Liver (tissue), 3 donors: ENCODE data around the gene SYT8.

Experiments used
- FOXA1 ChIP-seq: IDR thresholded peaks from 2 replicates; pipeline ENCODE4 v1.6.1; 2016; ENCODE audit warnings: antibody characterized with exemption
- GABPA ChIP-seq, 2 donors: IDR thresholded peaks in 1 of 2; conservative IDR thresholded peaks in 1 of 2; 2 replicates each; pipeline ENCODE4 v1.6.1; 2016; ENCODE audit warnings: antibody characterized with exemption in 2 of 2, mild to moderate bottlenecking in 1 of 2, moderate library complexity in 1 of 2
- RAD21 ChIP-seq, 2 donors: IDR thresholded peaks; 2 replicates each; pipeline ENCODE4 v1.6.1; 2016; ENCODE audit warnings: antibody characterized with exemption in 2 of 2, mild to moderate bottlenecking in 2 of 2
- SP1 ChIP-seq: IDR thresholded peaks from 2 replicates; pipeline ENCODE4 v1.6.1; 2018; ENCODE audit warnings: antibody characterized with exemption, mild to moderate bottlenecking
- TF ChIP-seq, protein P1 (sequence below): fragments of 150-350 bp; IDR thresholded peaks from 2 replicates; pipeline ENCODE4 v1.5.1; 2017; ENCODE audit warnings: improper control_type of control experiment, low read depth, low read length; ENCODE audit not compliant: missing input control
- TF ChIP-seq, protein P2 (sequence below): IDR thresholded peaks from 2 replicates; pipeline ENCODE4 v1.6.1; 2016; ENCODE audit warnings: antibody characterized with exemption, mild to moderate bottlenecking
- TF ChIP-seq, protein P3 (sequence below): IDR thresholded peaks from 2 replicates; pipeline ENCODE4 v1.6.1; 2016; ENCODE audit warnings: antibody characterized with exemption
- donor health status: healthy.
- donor health status: healthy.

DNA sequence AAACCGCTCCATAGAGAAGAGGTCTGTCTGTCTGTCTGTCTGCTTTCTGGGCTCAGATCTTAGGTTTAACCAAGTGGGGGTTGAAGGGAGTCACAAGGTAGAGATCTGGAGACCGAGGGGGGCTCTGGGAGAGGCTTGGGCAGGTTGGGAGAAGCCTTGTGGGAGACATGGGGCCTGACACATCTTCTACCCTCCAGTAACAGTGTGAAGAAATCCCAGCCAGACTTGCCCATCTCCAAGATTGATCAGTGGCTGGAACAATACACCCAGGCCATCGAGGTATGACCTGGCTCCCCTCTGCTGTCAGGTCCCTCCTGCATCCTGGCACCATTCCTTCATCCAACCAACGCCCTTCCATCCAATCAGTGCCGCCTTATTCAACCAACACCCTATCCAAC lies 49.5 kb downstream of the SYT8 start:
- TF ChIP-seq, protein P1, sequence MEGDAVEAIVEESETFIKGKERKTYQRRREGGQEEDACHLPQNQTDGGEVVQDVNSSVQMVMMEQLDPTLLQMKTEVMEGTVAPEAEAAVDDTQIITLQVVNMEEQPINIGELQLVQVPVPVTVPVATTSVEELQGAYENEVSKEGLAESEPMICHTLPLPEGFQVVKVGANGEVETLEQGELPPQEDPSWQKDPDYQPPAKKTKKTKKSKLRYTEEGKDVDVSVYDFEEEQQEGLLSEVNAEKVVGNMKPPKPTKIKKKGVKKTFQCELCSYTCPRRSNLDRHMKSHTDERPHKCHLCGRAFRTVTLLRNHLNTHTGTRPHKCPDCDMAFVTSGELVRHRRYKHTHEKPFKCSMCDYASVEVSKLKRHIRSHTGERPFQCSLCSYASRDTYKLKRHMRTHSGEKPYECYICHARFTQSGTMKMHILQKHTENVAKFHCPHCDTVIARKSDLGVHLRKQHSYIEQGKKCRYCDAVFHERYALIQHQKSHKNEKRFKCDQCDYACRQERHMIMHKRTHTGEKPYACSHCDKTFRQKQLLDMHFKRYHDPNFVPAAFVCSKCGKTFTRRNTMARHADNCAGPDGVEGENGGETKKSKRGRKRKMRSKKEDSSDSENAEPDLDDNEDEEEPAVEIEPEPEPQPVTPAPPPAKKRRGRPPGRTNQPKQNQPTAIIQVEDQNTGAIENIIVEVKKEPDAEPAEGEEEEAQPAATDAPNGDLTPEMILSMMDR, result no peak
- TF ChIP-seq FOXA1 (no peak), GABPA (IDR thresholded peaks at IDR 0.05 in 1 of 2, conservative IDR thresholded peaks at IDR 0.05 in 1 of 2) (no peak), RAD21 (IDR thresholded peaks at IDR 0.05) (no peak), SP1 (no peak)
- TF ChIP-seq, protein P2, sequence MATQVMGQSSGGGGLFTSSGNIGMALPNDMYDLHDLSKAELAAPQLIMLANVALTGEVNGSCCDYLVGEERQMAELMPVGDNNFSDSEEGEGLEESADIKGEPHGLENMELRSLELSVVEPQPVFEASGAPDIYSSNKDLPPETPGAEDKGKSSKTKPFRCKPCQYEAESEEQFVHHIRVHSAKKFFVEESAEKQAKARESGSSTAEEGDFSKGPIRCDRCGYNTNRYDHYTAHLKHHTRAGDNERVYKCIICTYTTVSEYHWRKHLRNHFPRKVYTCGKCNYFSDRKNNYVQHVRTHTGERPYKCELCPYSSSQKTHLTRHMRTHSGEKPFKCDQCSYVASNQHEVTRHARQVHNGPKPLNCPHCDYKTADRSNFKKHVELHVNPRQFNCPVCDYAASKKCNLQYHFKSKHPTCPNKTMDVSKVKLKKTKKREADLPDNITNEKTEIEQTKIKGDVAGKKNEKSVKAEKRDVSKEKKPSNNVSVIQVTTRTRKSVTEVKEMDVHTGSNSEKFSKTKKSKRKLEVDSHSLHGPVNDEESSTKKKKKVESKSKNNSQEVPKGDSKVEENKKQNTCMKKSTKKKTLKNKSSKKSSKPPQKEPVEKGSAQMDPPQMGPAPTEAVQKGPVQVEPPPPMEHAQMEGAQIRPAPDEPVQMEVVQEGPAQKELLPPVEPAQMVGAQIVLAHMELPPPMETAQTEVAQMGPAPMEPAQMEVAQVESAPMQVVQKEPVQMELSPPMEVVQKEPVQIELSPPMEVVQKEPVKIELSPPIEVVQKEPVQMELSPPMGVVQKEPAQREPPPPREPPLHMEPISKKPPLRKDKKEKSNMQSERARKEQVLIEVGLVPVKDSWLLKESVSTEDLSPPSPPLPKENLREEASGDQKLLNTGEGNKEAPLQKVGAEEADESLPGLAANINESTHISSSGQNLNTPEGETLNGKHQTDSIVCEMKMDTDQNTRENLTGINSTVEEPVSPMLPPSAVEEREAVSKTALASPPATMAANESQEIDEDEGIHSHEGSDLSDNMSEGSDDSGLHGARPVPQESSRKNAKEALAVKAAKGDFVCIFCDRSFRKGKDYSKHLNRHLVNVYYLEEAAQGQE, result no peak
- TF ChIP-seq, protein P3, sequence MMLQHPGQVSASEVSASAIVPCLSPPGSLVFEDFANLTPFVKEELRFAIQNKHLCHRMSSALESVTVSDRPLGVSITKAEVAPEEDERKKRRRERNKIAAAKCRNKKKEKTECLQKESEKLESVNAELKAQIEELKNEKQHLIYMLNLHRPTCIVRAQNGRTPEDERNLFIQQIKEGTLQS, result no peak
